ENCODE data around the gene TSR1.
A peak's percentile ranks its signal among the peaks of the same experiment; 100 is the strongest.
"Not testable (repeated sequence)": the region's sequence is repeated elsewhere in the genome, so short reads cannot be mapped to it uniquely, and the experiment has no call there.

TSR1 gene

DNA sequence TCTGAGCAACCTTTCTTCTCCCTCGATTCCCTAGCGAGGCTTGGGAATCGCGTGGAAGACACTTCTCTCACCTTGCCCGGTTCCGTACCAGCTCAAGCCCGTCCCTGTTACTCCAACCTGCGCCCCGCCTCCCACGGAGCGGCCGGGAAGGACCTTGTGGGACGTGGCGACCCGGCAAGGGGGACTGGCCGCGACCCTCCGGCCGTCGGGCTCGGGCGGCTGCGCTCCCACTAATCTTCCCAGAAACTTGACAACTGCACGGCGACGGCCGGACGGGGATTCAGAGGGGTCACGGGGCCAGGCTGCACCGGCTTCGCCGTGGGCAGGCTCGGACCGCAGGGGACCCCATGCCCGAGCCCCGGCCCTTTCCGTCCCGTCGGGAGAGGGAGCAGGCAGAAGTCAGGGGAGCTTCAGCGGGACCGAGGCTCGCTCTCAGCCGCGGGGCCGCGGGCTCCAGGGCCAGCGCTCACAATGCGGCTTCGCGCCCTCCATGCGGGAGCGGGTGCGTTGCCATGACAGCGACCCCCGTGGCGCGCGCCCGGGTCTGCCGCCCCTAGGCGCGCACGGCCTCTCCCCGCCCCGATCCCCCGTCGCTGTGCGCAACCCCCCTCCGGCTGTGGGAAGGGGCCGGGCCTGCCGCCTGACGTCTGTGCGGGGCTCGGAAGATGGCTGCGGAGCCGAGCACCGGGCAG lies 741 bp upstream of the TSR1 start, which contains the start of gene SGSM2:
SGSM2 (plus strand) TSS at position 650 of the 692 bp plus-strand sequence. CDS start 188 bp downstream, outside the sequence.
- peak; percentile 62 for DNase-seq (ENCODE audit: low read depth)

DNA sequence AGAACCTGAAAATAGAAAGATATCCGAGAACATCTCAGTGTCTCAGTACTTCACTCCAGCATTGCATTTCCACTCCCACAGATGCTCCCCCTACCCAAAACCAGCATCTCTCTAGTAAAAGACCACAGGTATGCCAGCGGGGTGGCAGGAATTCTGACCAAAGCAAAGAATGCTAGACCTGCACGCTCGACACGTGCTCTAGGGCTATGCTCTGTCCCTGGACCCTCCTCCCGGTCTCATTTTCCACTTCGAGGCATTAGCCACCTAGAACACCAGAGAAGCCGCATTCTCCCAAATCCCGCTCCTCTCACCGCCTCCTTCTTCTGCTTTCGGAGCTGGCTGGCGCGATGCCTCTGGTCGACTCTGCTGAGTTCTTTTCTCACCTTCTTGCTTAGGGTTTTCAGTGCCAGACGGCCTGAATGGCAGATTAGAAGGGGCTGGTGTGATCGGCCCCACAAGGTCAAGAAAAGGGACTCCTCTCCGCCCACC lies 487 bp downstream of the TSR1 start:
- peak; percentile 39 for DNase-seq (ENCODE audit: low read depth)

DNA sequence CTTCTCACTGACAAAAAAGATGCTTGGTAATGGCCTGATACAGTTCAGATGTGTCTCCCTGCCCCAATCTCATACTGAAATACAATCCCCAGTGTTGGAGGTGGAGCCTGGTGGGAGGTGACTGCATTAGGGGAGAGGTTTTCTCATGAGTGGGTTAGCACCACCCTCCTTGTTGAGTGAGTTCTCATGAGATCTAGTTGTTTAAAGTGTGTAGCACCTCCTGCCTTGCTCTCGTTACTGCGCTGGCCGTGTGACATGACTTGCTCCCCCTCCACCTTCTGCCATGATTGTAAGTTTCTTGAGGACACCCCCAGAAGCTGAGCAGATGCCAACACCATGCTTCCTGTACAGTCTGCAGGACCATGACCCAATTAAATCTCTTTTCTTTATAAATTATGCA lies 5.0 kb downstream of the TSR1 start:
- DNase-seq (ENCODE audit: low read depth), result no peak

DNA sequence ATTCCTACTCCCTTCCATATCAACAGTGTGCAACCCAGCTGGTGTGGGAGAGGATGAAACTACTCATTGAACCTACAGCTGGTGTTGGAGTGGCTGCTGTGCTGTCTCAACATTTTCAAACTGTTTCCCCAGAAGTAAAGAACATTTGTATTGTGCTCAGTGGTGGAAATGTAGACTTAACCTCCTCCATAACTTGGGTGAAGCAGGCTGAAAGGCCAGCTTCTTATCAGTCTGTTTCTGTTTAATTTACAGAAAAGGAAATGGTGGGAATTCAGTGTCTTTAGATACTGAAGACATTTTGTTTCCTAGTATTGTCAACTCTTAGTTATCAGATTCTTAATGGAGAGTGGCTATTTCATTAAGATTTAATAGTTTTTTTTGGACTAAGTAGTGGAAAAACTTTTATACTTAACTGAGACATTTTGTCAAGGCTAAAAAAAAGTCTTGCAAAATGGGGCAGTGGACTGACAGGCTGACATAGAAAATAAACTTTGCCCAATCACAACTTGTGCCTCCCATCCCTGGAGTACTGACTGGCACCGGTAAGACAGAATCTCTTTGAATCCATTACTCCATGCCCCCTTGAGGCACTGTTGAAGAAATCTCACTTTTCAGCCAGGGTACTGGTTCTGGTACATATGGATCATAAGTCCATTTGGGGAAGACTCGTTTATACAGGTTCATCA lies 12.5 kb downstream of the TSR1 start:
- no peak for DNase-seq (ENCODE audit: low read depth)

GRCh38 chr17:2321399-2321798 lies 14.9 kb downstream of the TSR1 start:
- no peak for DNase-seq (ENCODE audit: low read depth)

DNA sequence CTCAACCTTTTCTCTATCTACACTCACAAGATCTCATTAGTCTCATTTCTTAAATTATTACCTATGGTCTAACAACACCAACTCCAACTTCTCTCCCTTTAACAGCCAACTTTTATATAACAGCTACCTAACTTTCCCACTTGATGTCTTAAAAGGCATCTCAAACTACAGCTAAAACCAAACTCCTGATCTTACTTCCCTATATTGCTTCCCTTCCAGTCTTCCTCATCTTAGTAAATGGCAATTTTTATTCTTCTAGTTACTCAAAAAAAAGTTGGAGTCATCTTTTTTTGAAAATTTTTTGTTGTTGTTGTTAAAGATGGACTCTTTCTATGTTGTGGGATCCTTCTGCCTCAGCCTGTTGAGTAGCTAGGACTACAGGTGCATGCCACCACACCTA lies 17.2 kb downstream of the TSR1 start:
- no peak for DNase-seq (ENCODE audit: low read depth)

GRCh38 chr17:2317796-2318195 lies 18.5 kb downstream of the TSR1 start:
- no peak for DNase-seq (ENCODE audit: low read depth)

DNA sequence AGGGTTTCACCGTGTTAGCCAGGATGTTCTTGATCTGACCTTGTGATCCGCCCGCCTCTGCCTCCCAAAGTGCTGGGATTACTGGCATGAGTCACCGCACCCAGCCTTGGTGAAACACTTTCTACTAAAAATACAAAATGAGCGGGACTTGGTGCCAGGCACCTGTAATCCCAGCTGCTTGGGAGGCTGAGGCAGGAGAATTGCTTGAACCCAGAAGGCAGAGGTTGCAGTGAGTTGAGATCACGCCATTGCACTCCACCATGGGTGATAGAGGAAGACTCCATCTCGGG lies 19.4 kb downstream of the TSR1 start:
- not testable (repeated sequence) for DNase-seq (ENCODE audit: low read depth)

DNA sequence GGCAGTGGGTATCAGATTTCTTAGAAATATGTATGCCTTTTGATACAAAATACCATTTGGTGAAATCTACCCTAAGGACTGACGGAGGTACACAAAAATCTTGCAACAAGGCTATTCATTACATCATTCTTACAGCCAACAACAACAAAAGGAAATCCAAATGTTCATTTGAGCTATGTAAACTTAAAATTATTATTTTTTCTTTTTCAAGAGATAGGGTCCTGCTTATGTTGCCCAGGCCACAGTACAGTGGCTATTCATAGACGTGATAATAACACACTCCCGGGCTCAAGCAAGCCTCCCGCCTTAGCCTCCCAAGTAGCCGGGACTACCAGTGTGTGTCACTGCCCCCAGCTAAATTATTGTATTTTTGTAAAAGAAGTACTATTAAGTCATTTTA lies 23.5 kb downstream of the TSR1 start:
- DNase-seq (ENCODE audit: low read depth), result no peak

DNA sequence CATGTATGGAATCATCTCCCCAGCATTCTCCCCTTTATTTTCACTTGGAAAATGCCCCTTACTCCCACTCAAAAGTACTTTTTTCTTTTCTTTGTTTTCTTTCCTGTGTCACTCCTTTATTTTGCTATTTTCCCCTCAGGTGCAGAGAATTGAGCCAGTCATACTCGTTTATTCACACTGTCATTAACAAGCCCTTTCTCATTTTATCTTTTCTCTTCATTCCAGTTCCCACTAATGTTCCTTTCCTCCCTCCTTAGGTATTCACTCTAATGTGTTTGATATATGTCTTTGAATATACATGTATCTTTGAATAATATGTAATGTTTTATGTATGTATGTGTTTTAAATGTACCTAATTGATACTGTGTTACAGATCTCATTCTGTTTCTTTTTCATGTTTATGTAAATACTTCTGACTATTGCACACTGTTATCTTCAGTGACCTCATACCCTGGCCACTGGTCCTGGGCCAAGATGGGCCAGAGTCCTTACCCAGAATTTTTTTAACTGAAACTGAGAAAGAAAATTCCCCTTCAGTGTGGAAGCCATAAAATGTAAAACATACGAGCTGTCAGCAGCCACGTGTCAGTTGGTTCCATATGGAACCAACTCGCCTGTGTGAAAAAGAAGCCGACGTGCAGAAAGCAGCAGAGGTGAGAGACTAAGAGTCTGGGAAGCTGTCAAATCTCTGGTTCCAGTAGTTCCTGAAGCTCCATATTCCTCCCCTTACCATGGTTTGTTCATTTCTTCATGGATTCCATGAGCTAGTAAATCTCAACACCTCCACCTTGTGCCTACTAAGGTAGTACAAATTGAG lies 26.7 kb downstream of the TSR1 start:
- no peak for DNase-seq (ENCODE audit: low read depth)

GRCh38 chr17:2304931-2305330 lies 31.3 kb downstream of the TSR1 start:
- no peak for DNase-seq (ENCODE audit: low read depth)

GRCh38 chr17:2303204-2304188 lies 32.8 kb downstream of the TSR1 start, which contains the start of the genes SMG6 and SRR:
Gene SMG6, minus strand, starts transcription at chr17:2303785. Its CDS starts 65 bp downstream, at chr17:2303720.
Gene SRR, plus strand, starts transcription at chr17:2303950. Its CDS starts 11,611 bp downstream, at chr17:2315561.
- peak; percentile 92 for DNase-seq (ENCODE audit: low read depth)

- DNase-seq (ENCODE audit: low read depth), result no peak
Observed at GRCh38 chr17:2302778-2303203, 33.5 kb downstream of the TSR1 start.

- DNase-seq (ENCODE audit: low read depth), result no peak
Observed at GRCh38 chr17:2299756-2300155, 36.5 kb downstream of the TSR1 start.

GRCh38 chr17:2299136-2299535 lies 37.1 kb downstream of the TSR1 start:
- no peak for DNase-seq (ENCODE audit: low read depth)

- no peak for DNase-seq (ENCODE audit: low read depth)
Observed at GRCh38 chr17:2297023-2297422, 39.2 kb downstream of the TSR1 start.

DNA sequence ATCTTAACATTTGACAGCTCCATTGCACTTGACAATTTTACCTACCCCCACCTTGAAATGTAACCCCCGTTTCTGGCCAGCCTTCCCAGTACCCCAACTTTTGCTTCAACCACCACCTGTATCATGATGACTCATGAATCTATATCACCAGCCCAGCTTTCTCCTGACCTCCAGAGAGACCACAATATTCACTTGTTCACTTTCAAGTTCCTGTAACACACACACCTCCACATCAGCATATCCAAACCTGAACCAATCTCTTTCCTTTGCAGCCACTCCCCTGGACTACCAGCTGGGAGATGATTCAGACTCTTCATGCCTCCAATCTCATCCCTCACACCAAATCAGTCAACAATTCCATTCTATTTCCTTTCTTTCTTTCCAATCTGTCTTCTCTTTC lies 40.7 kb downstream of the TSR1 start:
- DNase-seq (ENCODE audit: low read depth), result no peak

DNA sequence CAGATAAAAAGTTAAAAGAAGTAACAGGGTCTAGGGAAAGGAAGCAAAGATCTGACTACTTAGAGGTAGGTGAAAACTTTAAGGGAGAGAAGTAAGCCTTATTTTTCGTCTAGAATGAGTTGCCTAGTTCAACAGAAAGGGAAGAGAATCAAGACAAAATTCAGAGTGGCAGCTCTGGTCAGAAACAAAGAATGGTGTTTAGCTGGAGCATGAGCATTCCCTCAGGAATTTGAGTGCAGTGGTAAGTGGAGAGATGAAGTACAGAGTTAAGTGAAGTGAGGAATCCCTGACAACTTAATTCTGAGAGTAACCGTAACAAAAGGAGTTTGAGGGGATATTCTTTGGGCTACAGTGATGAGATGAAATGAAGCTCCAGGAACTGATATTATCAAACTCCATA lies 44.2 kb downstream of the TSR1 start:
- DNase-seq (ENCODE audit: low read depth), result peak; percentile 32

GRCh38 chr17:2289878-2290478 lies 46.3 kb downstream of the TSR1 start:
- peak; percentile 45 for DNase-seq (ENCODE audit: low read depth)

GRCh38 chr17:2283302-2283701 lies 53.0 kb downstream of the TSR1 start:
- DNase-seq (ENCODE audit: low read depth), result peak; percentile 28

DNA sequence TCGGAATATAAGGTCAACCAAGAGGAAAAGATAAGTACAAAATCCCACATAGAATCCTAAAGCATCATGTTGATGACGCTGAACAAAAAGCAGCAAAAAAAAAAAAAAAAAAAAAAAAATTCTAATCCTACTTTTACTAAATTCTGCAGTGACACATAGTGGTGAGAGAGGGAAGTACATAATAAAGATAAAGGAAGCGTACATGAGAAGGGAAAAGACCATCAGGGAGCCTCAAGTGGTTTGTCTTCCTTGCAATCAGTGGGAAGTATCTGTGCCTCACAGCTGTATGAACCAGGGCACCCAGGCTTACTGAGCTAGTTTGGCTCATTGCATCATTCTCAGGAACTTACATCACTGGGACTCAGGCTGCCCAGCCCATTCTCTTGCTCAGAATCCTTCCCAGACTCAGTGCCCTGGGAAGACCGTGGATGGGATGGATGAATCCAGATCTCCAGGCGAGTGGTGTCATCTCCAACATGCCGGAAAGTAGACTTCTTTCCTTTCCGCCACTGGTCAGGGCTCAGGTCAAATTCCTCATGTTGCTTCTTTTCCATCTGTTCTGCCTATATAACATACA lies 53.9 kb downstream of the TSR1 start:
- peak; percentile 89 for DNase-seq (ENCODE audit: low read depth)
